Ramos (cell line): Measurements from ENCODE around the gene BCAR3.
"Not testable (repeated sequence)": the region's sequence is repeated elsewhere in the genome, so short reads cannot be mapped to it uniquely, and the experiment has no call there.

ENCODE experiments used
- in situ Hi-C: fragments of 300-500 bp; cut with MboI; formaldehyde crosslinking; loops from one replicate; pipeline ENCODE4 v1.14.3; 2022; ENCODE audit warnings: low sequenced_read_pairs; ENCODE audit not compliant: unreplicated experiment

BCAR3 gene

DNA sequence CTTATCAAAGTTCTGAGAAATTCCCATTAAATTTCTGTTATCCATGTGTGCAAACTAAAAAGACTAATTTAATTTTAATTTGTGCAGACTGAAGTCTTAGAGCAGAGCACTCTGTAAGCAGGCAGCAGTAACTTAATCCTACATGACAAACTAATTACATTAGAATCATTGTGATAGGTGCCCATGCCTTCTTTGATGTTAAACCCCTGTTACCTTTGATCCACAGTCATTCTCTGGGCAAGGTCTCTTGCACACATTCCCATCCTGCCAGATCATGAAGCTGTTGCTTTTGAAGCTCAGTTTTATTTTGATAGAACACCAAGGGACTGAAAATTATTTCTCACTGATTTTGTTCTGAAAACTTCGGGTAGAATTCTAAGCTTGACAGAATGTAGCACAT is 77.2 kb downstream of the BCAR3 start:
- in situ Hi-C loops = no loop called here

DNA sequence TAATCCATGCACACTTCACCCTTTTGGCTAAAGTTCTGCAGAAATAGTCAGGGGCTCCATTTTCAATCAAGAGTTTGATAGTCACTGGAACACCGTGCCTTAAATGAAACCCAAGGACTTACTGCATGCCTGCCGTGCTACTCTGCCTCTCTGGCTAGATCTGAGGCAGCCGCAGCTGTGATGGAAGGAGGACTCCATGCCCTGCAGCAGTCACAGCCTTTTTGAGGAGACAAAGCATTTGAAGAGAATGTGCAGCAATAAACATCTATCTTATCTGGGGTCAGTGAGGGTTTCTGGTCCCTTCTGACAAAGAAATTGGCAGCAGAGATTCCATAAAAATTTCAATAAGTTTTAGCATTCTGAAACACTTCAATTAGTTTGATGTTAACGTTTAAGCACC is 78.0 kb downstream of the BCAR3 start:
- in situ Hi-C loops = no loop called here

DNA sequence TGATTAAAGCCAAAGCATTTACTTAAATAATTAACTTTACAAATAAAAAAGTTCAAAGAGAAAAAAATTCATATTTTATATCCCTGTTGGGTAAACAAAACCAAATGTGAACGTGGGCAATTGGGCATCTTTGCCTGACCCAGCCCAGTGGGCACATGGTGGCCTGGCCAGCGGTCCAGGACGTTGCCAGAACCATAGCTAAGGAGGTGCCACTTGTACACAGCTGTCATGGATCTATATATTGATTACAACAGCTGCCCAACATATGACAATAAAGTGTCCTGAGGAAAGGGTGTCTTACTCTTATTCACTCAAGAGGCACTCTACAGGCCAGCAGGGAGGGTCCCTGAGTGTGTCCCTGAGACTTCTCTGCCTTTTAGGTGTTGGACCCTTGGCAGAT is 78.5 kb downstream of the BCAR3 start:
- in situ Hi-C loops = no loop called here

DNA sequence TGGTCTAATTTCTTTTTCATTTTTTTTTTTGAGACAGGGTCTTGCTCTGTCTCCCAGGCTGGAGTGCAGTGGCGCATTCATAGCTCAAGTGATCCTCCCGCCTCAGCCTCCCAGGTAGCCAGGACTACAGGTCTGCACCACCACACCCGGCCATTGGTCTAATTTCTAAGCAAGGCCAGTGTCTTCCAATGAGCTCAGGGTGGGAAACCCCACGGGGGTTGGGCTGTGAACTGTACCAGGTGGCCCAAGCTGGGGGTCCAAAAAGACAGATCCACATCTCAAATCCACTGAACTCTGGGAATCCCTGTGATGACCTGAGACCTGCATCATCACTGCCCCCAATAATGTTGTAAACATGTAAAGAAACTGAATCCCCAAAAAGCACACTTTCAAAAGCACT is 79.5 kb downstream of the BCAR3 start:
- in situ Hi-C loops = no loop called here

DNA sequence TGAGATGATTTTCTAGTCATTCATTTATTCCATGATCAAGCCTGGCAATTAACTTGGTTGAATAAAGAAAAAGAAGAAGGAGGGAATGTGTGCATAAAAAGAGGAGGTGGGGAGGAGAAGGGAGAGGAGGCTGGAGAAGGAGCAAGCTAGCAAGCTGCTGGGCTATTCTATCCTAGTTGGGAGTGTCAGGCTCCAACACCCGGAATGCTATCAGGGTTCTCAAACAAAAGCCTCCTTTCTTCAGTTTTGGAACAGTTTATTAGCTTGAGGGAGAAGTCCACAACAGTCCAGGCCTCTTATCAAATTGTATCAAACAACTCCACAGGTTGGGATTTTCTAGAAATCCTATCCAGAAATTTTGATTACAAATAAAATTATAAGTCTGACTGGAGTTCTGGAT is 80.0 kb downstream of the BCAR3 start:
- in situ Hi-C loops = no loop called here

DNA sequence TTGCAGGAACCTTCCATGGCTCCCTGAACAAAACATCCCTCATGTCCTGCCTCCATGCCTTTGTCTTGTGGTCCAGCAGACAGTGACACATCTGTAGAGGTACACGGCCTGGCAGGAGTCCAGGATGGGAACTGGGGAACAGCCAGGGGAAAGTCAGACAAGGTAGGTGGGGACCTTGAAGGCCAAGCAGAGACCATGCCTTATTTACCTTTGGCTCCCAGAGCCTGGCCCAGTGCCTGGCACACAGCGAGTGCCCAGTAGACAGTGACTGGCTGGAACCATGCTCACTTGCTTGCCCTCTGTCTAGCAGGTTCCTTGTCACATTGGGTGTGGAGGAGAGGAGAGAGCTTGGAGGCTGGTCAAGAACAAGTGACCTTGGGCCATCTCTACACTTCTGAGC is 81.0 kb downstream of the BCAR3 start:
- in situ Hi-C loops = no loop called here

DNA sequence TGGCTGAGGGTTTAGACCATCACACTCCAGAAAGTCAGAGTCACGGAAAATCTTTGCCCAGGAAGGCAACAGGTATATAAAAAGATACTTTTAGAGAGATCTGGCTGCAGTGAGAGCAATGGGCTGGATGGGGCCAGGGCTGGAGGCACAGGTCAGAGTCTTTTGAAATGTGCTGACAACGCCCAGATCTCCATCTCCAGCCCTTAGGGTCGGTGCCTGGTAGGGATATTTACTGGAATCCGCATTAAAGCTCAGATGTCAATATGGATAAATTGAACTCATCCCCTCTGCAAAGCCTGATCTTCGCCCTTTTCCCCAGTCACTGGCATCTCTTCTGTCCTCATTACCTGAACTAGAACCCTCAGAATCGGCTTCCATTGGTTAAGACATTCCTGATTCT is 82.2 kb downstream of the BCAR3 start:
- in situ Hi-C loops = no loop called here

DNA sequence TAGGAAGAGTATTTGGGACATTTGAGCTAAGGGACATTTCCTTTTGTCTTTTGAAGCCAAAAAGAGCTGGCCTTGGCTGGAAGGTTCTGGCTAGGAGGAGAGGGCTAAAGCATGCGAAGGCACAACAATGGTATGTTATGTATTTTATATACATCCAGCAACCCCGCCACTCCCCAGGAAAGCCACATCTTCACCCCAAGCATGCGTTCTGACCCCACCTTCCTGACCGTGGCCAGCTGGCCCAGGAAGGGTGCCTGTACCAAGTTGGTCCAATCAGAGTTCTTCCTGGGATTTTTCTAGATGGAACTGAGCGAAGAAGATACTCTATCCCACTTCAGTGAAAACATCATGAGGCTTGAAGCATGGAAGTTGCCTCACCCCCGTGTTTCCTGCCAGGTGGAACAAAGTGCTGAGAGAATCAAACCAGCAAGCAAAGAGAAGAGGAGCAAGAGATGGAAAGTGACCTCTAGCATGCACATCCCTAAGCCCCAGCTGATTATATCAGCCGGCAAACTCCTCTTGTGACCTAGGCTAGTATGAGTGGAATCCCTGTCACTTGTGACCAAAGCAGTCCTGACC is 82.7 kb downstream of the BCAR3 start:
- in situ Hi-C loops = no loop called here

DNA sequence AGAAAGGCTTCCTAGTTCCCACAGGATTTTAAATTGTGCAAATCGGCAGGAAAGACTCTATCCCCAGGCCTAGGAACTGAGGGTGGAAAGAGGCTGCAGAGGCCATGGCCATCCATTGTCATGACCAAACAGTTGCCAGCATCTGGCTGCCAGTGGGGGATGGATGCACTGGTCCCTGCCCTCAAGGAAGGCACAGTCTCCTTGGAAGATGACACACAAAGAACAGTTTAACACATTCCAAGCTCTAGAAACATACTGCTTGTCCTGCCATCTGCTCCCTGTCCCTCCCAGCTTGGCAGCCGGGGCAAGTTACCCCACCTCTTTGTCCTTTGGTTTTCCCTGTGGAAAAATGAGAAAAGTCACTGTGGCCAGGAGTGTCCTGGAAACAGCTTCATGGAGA is 83.2 kb downstream of the BCAR3 start:
- in situ Hi-C loops = no loop called here

DNA sequence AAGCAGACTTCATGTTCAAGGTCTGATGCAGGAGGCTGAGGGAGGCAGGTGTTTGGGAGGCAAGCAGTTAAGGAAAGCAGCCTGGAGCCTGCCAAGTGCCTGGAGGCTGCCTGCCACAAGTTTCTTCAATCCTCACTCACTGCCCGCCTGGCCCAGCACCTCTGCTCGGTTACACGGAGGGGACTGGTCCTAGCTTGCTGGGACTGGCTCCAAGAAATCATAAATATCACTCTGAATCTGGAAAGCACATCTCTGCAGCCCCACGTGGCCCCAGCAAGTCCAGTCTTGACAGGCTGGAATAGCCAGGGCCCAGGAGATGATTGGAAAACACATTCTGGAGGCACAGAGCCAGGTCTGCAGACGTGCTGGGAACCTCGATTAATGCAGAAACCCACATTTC is 83.9 kb downstream of the BCAR3 start:
- in situ Hi-C loops = no loop called here

DNA sequence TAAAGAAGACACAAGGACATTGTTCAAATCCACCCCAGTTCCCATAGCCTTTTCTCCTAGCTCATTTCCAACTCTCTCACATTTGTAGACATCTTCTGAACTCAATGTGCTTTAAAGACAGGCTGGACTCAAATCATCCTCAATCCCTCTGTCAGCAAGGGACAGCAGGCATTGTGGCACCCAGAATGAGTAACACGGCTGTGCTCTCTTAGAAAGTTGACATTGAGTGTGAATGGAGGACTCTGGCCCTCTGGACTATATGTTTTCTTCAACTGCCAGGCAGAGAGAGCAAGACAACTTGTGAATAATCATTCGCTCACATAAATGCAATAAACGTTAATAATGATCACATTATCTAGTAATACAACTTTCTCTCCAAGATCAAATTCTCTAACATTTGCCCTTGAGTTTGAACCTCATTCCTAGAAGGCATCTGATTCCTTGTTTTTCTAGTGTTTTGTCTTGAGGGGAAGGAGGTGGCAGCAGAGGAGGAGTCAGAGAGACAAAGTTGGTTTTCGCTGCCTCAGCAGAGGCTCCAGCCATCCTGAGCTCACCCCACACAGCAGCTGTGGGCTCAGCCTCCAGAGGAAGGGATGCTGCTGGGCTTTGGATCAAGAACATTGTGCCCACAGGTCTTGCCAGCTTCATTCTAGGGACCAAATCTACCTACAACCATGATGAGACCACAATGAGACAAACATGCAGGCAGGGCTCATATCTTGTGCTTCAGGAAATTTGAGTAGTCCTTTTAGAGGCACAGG is 85.1 kb downstream of the BCAR3 start:
- in situ Hi-C loops = no loop called here

DNA sequence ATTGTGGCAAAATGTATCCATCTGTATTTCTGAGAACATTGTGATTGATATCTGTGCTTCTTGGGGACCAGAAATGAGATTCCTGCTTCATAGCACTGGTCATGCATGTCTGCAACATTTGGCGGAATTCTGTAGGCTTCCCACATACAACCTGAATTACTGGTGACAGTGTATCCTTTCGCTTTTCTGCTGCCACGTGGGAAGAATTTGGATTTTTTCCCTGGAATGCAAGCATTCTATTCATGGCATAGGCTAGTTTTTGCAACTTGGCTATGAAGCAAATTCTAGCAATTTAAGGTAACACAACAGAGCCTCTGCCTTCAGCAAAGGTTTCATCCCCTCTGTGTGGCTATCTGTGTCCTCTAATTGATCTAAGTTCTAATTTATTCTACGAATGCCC is 85.9 kb downstream of the BCAR3 start:
- in situ Hi-C loops = no loop called here

DNA sequence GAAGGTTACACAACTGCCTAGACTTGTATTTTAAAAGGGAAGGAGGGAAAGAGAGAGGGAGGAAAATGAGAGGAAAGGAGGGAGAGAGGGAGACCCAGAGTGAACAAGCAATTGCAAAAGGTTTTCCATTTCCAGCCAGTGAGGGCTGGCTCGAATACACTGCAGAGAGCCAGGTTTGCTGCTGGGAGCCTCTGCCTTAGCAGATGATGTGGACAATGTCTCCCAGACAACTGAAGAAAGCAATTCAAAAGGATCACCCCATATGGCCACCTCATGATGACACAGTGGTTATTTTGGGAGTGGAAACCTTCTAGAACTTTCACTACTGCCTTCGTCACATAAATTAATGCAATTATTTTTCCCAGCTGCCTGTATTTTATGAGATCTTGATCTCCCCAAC is 86.4 kb downstream of the BCAR3 start:
- in situ Hi-C loops = no loop called here

DNA sequence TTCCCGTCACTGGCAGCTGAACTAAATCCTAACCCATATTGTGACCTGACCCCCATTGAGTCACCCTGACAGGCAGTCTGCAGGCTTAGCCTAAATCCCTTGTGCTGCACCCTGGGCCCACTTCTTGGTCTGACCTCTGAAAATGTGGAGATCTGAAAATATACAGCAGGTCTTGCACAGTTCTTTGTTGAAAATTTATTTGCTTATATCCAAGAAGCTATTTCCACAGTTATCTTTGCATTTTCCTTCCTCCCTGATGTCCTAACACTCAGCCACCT is 87.1 kb downstream of the BCAR3 start:
- in situ Hi-C loops = no loop called here

DNA sequence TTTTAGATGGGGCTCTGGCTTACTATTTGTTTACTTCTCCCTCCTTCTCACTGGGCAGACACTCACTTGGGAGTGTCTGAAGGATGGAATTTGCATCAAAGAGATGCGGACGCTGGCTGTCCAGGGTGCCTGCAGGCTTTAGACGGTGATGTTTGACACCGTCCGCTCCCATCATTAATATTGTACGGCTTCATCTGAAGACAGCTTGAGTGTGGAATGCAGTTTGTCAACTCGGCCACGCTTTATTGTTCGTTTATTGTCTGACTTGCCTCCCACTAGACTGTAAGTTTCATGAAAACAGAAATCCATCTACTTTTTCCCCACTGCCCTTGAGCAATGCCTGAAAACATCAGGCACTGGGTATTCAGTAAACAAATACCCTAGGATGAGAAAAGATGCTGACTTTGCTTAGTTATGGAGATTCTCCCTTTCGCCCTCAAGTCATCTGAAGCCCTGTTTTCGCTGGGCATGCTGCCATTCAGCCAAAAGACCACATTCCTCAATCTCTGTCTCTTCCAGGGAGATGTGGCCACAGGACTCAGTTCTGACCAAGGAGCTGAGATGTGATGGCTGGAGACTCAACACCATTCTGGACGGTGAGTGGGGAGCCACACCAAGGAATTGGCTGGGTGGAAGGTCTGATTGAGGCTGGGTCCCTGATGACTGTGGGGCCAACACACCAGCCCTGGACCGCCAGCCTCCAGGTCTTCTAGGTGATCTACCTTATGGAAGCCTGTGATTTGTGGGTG is 87.6 kb downstream of the BCAR3 start:
- in situ Hi-C loops = no loop called here

DNA sequence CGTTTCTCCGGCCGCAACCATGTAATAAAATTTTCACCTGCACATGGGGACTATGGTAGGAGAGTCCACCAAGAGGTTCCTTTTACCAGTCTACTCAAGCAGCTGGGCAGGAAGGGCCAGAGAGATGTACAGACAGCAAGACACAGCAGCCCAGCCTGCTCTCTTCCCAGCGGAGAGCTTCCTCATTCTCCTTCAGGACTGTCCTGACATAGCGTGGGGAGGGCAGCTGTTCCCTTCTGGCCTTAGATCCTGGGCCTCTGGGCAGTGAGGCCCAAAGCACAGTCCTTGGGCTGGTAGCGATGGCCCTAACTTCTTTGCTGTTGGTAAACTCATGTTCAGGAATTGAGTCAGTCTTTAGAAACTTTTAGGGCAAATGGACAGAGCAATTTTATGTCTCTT is 89.1 kb downstream of the BCAR3 start:
- in situ Hi-C loops = no loop called here

DNA sequence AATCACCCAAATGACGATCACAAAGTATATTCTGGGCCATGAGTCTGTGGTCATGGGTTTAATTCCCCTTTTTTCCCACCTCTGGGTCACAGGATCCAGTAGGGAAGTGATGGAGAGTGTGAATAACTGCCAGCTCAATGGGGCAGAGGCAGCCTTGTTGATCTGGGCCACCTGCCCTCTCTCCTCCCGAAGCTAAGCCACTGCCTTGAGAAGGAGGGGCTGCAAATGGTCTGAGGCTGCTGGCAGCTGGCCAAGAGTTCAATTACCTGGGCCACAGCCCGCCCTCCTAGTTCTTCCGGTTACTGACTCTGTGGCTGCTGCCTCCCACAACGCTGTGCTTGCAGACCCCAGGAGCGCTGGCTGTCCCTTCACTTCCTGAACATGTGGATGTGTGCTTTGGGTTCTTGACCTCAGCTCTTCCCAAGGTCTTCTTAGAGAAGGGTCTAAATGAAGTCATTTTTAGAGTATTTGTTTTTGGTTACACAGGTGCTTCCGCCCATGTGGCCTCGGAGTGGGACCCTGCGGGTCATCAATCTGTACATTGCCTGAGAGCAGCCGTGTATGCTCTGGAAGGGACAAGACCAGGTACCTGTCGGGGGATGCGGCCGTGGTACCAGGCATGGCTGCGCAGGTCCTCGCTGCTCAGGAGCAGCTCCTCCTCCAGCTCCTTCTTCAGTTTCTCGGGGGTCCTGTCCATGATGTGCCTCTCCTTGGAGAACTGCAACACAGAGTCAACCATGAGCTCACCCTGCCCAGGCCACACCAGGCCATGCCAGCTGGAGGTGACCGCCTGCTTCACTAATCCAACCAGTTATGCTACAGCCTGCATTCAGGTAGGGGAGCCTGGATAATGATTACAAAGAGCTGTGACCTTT is 89.7 kb downstream of the BCAR3 start:
- in situ Hi-C loops = no loop called here

DNA sequence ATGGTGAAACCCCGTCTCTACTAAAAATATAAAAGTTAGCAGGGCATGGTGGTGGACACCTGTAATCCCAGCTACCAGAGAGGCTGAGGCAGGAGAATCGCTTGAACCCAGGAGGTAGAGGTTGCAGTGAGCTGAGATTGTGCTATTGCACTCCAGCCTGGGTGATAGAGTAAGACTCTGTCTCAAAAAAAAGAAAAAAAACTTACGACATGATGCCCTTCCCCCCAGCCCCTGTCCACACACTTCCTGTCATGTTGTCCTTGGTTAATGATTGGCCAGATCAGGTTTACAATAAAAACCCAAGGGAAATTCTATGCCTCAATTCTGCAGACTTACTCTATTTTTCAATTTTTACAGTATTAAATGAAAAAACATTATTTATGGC is 90.4 kb downstream of the BCAR3 start:
- in situ Hi-C loops = not testable (repeated sequence)

DNA sequence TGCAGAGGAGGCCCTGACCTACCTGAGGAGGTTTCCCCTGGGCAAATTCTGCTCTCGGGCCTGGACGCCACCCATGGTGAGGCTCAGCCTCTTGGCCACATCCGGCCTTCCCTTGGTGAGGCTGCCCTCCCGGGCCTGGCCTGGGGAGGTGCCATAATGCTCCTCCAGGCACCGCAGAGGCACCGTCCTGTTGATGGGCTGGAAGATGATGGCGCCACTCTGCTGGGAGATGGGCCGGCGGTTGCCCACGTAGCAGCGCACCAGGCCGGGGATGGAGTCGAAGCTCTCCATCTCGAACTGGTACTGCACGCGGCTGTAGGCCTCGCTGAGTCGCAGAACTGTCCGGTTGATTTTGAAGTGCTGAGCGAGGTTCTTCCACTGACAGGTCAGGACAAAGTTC is 92.7 kb downstream of the BCAR3 start:
- in situ Hi-C loops = no loop called here

DNA sequence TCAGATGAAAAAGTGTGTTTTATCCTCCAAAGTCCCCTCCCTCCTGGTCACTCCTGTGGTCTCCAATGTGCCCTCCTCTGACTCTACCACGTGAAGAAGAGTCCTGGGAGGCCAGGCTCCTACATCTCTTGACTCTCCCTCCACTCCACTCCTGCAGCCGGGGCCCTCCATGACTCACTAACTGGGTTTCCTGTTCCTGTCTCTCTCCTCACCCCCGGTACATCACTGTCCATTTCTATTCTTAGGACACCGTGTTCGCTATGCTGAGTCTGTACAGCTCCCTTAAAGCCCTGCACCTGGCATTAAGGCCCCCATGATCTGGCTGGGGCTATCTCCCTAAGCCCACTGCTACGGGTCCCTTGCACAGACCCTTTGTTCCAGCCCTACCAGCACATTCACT is 93.4 kb downstream of the BCAR3 start:
- in situ Hi-C loops = no loop called here

DNA sequence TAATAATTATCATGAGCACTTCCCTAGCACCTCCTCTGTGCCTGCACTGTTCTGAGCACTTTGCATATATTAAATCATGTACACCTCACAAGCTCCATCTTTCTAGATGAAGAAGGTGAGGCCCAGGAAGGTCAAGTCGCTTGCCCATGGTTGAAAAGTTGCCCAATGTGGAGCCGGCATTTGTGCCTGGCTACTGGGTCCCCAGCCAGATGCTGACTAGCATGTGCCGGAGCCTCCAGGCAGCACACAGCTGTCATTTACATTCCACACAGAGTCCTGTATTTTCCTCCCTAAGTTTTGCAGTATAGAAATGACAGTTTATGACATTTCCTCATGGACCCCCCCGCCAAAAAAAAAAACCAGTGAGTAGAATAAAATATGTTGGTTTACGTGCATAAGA is 94.3 kb downstream of the BCAR3 start:
- in situ Hi-C loops = no loop called here
